Measurements from ENCODE around the gene ATP5F1D.

Gene ATP5F1D

DNA sequence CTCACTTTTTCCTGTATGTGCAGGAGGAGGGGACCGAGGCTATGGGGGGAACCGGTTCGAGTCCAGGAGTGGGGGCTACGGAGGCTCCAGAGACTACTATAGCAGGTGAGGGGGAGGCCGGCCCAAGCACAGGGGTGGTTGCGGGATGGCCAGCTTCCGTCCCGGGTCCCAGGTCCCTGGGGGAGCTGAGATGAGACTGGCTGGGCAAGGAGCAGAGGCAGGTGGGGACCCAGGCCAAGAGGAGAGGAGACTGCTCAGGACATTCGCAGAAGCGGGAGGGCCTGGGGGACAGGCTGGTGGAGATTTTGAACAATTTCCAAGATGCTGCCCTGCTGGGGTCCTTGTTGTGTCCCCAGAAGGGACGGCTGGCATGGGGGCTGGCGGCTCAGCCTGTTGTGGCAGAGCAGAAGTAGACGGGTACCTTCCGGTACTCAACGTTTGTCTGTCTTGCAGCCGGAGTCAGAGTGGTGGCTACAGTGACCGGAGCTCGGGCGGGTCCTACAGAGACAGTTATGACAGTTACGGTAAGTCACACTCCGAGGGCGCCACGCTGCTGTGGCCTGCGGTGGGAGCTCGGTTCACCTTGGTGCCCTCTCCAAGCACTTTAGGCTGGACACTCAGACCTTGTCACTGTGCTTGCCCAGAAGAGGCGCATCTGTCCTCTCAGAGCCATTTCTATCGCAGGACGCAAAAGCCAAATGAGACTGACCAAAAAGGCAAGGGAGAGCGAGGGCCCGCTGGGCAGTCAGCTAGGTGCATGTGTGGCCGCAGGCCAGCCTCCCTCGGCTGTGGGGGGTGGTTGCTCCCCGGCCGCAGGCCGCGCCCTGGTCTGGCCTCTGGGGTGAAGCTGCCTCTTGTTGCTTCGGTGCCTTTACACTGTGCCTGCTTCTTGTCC lies 30.2 kb downstream of the ATP5F1D start:
- TF ChIP-seq CTCF (IDR thresholded peaks at IDR 0.05; ENCODE audit: low read depth, low read length, missing control alignments) = no peak
- peak overlapping the region; percentile 78 for H3K4me3 ChIP-seq (replicated peaks; ENCODE audit: low read depth, low read length)
- DNase-seq (ENCODE audit: extremely low read depth, low read depth) = no peak

DNA sequence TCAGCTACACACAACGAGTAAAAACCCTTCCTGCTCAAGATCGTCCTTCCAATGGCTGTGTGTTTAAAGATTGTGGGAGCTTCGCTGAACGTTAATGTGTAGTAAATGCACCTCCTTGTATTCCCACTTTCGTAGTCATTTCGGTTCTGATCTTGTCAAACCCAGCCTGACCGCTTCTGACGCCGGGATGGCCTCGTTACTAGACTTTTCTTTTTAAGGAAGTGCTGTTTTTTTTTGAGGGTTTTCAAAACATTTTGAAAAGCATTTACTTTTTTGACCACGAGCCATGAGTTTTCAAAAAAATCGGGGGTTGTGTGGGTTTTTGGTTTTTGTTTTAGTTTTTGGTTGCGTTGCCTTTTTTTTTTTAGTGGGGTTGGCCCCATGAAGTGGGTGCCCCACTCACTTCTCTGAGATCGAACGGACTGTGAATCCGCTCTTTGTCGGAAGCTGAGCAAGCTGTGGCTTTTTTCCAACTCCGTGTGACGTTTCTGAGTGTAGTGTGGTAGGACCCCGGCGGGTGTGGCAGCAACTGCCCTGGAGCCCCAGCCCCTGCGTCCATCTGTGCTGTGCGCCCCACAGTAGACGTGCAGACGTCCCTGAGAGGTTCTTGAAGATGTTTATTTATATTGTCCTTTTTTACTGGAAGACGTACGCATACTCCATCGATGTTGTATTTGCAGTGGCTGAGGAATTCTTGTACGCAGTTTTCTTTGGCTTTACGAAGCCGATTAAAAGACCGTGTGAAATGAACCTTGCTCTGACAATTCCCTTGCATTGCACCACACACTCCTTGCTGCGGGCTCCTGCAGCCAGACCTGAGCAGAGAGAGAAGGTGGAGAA lies 31.1 kb downstream of the ATP5F1D start:
- TF ChIP-seq CTCF (IDR thresholded peaks at IDR 0.05; ENCODE audit: low read depth, low read length, missing control alignments) = no peak
- DNase-seq (ENCODE audit: extremely low read depth, low read depth) = no peak
- H3K4me3 ChIP-seq (replicated peaks; ENCODE audit: low read depth, low read length) = no peak overlapping the region

DNA sequence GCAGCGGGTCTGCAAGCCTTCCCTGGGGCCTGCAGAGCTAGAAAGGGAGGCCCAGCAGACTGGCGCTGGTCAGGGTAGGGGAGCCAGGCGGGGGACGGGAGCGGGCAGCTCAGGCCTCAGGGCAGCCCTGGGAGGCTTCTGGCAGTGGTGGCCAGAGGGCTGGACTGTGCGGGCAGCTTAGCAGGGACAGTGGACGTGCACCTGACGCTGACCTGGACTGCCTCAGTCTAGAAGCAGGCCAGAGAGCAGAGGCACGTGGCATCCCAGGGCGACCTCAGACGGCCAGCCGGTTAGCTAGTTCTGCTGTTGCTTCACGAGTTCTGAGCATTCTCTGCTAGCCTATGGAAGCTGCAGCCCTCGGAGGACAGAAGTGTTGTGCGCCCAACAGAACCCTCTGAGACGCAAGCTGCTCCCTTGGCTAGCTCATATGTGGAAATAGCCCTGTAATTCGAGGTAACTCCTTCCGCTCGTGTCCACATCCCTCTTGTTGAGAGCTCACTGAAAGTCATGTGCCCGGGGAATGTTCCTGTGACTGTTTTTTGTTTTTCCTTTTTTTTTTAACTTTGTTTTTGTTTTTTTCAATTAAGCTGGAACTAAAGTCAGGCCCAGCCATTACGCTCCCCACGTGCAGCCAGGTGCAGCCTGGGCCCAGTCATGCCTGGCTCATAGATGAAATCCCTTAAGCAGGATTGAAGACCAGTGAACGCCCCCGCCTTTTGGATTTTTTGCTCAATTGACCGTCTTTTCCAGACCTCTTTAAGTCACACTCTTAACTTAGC lies 31.9 kb downstream of the ATP5F1D start:
- DNase-seq (ENCODE audit: extremely low read depth, low read depth) = no peak
- TF ChIP-seq CTCF (IDR thresholded peaks at IDR 0.05; ENCODE audit: low read depth, low read length, missing control alignments) = no peak
- H3K4me3 ChIP-seq (replicated peaks; ENCODE audit: low read depth, low read length) = no peak overlapping the region

GRCh38 chr19:1274081-1274851 lies 32.7 kb downstream of the ATP5F1D start:
- TF ChIP-seq CTCF (IDR thresholded peaks at IDR 0.05; ENCODE audit: low read depth, low read length, missing control alignments) = no peak
- peak overlapping the region; percentile 59 for H3K4me3 ChIP-seq (replicated peaks; ENCODE audit: low read depth, low read length)

DNA sequence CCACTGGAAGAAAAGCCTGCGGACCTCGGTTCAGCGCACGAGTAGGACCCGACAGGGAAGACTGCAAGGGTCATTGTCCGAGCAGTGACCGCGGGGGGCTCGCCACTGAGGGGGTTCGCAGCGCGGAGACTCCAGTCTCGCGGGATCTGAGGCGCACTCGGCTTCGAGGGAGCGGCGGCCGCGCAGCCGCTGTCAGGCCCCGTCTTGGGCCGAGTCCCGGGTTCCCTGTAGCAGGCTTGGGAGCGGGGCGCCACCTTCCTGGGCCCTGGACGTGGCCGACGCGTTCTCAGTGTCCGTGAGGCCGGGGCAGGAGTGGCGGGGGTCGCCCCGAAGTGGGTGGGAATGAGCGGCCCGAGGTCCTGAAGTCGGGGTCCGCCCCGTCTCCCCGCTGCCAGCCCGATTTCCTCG lies 33.3 kb downstream of the ATP5F1D start:
- DNase-seq (ENCODE audit: extremely low read depth, low read depth) = no peak
- H3K4me3 ChIP-seq (replicated peaks; ENCODE audit: low read depth, low read length) = peak overlapping the region; percentile 59
- no peak for TF ChIP-seq CTCF (IDR thresholded peaks at IDR 0.05; ENCODE audit: low read depth, low read length, missing control alignments)

More at GRCh38 chr19:1274081-1274851, 32.7 kb downstream of the ATP5F1D start:
- DNase-seq (ENCODE audit: extremely low read depth, low read depth) = no peak
